ENCODE data around the gene SNF8.
A peak's percentile ranks its signal among the peaks of the same experiment; 100 is the strongest.

SNF8 gene

GRCh38 chr17:48928876-48929811 is 15.5 kb downstream of the SNF8 start:
- DNase-seq = no peak

- DNase-seq = no peak
These were observed 16.5 kb downstream of the SNF8 start for GRCh38 chr17:48927978-48928745.

GRCh38 chr17:48925991-48926342 is 18.7 kb downstream of the SNF8 start:
- no peak for DNase-seq

- no peak for DNase-seq
These were observed 19.2 kb downstream of the SNF8 start for GRCh38 chr17:48925251-48925990.

- DNase-seq = peak; percentile 83
These were observed 29.0 kb downstream of the SNF8 start for GRCh38 chr17:48915459-48916282.

GRCh38 chr17:48912476-48912875 is 32.2 kb downstream of the SNF8 start:
- no peak for DNase-seq

GRCh38 chr17:48910370-48910769 is 34.3 kb downstream of the SNF8 start:
- DNase-seq = no peak

GRCh38 chr17:48909783-48910182 is 34.9 kb downstream of the SNF8 start:
- DNase-seq = no peak

- peak; percentile 95 for DNase-seq
These were observed 35.7 kb downstream of the SNF8 start for GRCh38 chr17:48908853-48909394.

GRCh38 chr17:48908047-48908843 is 36.4 kb downstream of the SNF8 start, which contains the start of gene UBE2Z:
Gene UBE2Z (plus strand): TSS chr17:48908407. CDS start chr17:48908504, 97 bp downstream.
- peak; percentile 95 for DNase-seq

- DNase-seq = no peak
These were observed 37.0 kb downstream of the SNF8 start for GRCh38 chr17:48907713-48908046.

GRCh38 chr17:48905987-48906515 is 38.6 kb downstream of the SNF8 start:
- DNase-seq = no peak

- DNase-seq = no peak
These were observed 40.2 kb downstream of the SNF8 start for GRCh38 chr17:48904428-48904827.

GRCh38 chr17:48903401-48903800 is 41.2 kb downstream of the SNF8 start:
- DNase-seq = no peak

- DNase-seq = no peak
These were observed 43.4 kb downstream of the SNF8 start for GRCh38 chr17:48901241-48901640.

- DNase-seq = no peak
These were observed 49.8 kb downstream of the SNF8 start for GRCh38 chr17:48894886-48895285.

GRCh38 chr17:48893646-48894508 is 50.8 kb downstream of the SNF8 start:
- DNase-seq = no peak

GRCh38 chr17:48892940-48893645 is 51.5 kb downstream of the SNF8 start:
- peak; percentile 73 for DNase-seq

GRCh38 chr17:48890086-48890485 is 54.6 kb downstream of the SNF8 start:
- no peak for DNase-seq

Measured in activated effector memory CD4-positive, alpha-beta T cell treated with anti-CD3 and anti-CD28 coated beads, Interleukin-2, amount 50 U/mL, for 16 hours (primary cell).